SJSA1 (cell line): ENCODE measurements around the gene NRXN3. TPM values are rescaled to one million over a fixed set of nuclear protein-coding genes. Genes with fewer than 3 reads are reported as not detected.

ENCODE experiments used
- DNase-seq, 2 experiments: peaks; one replicate each; pipeline ENCODE4 v3.0.0-alpha.2; 2015 to 2020; ENCODE audit warnings: low spot score in 2 of 2, low read depth in 1 of 2
- H3K27ac ChIP-seq: fragments of 250-450 bp; sonication (Bioruptor Pico); 2 replicates; pipeline ENCODE4 v1.5.1; 2020; ENCODE audit warnings: mild to moderate bottlenecking, moderate library complexity
- H3K27me3 ChIP-seq: fragments of 250-450 bp; sonication (Bioruptor Pico); replicated peaks from 2 replicates; pipeline ENCODE4 v1.5.1; 2020; ENCODE audit warnings: mild to moderate bottlenecking, moderate library complexity
- H3K36me3 ChIP-seq: fragments of 250-450 bp; sonication (Bioruptor Pico); 2 replicates; pipeline ENCODE4 v1.5.1; 2020; ENCODE audit warnings: mild to moderate bottlenecking
- H3K4me1 ChIP-seq: fragments of 250-450 bp; sonication (Bioruptor Pico); replicated peaks from 2 replicates; pipeline ENCODE4 v1.6.1; 2021; ENCODE audit warnings: mild to moderate bottlenecking
- H3K4me3 ChIP-seq: fragments of 250-450 bp; sonication (Bioruptor Pico); 2 replicates; pipeline ENCODE4 v1.5.1; 2020; ENCODE audit warnings: mild to moderate bottlenecking
- H3K9me3 ChIP-seq: fragments of 250-450 bp; sonication (Bioruptor Pico); replicated peaks from 2 replicates; pipeline ENCODE4 v1.5.1; 2020; ENCODE audit warnings: mild to moderate bottlenecking
- total RNA-seq: library from RNA; depleted of rRNA; stranded (reverse); fragments of >200 nt; shearing (Covaris generic); gene quantifications from 2 replicates; pipeline ENCODE4 v1.2.3, GENCODE V29; 2014

The NRXN3 gene
- total RNA-seq, 1 experiment from 2014 or later, result 1.0 TPM

- Histone ChIP-seq H3K4me1 (peaks cover 16% of the 10 kb centered on the region), H3K9me3 (no peaks in the 10 kb centered on the region), H3K4me3 (no peak overlapping the region), H3K27me3 (no peaks in the 10 kb centered on the region), H3K27ac (peak overlapping the region; percentile 66), H3K36me3 (no peaks in the 10 kb centered on the region)
- DNase-seq, result no peak
Measured at GRCh38 chr14:79515158-79515557, 1345.0 kb downstream of the NRXN3 start.

DNA sequence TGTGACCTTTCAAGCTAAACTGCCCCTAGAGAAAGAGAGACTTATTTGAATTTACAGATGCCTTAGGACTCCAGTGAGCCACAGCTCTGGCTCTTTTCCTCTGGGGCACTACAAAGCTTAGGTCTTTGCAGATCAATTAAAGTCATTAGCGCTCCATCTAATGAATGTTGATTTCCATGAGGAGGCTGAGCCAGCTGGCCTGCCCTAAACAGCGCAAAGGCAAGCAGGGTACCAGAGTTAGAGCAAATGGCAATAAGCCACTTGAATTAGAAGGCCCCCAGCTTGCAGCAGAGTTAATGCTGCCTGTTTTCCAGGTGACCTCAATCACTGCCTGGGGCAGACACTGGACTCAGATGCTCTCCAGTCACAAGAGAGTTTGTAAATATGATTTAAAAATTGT lies 1345.8 kb downstream of the NRXN3 start:
- Histone ChIP-seq H3K9me3 (no peaks in the 10 kb centered on the region), H3K27me3 (no peaks in the 10 kb centered on the region), H3K27ac (peak overlapping the region; percentile 66), H3K4me1 (peaks cover 16% of the 10 kb centered on the region), H3K4me3 (no peak overlapping the region), H3K36me3 (no peaks in the 10 kb centered on the region)
- DNase-seq, result no peak

DNA sequence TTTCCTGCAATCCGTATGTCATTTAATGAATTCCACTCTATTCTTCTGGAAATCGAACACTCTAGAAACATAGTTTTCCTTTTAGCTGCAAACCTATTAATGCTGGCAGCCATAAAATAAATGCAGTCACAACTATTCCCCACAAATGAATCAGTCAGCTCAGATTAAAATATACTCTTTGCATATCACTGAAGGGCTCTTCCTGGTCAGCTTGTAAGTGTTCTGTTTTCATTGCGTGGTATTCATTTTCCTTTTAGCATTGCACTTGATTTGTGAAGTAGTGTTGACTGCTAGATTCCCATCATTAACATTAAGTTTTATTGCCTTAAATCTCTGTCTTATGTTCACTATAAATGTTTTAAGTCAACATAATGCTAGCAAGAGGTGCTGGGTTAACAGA lies 1355.2 kb downstream of the NRXN3 start:
- H3K9me3 ChIP-seq, result no peaks in the 10 kb centered on the region
- no peaks in the 10 kb centered on the region for H3K4me1 ChIP-seq
- H3K27me3 ChIP-seq, result no peaks in the 10 kb centered on the region
- H3K36me3 ChIP-seq, result no peaks in the 10 kb centered on the region
- no peak overlapping the region for H3K4me3 ChIP-seq
- H3K27ac ChIP-seq, result no peak overlapping the region
- DNase-seq, result no peak

DNA sequence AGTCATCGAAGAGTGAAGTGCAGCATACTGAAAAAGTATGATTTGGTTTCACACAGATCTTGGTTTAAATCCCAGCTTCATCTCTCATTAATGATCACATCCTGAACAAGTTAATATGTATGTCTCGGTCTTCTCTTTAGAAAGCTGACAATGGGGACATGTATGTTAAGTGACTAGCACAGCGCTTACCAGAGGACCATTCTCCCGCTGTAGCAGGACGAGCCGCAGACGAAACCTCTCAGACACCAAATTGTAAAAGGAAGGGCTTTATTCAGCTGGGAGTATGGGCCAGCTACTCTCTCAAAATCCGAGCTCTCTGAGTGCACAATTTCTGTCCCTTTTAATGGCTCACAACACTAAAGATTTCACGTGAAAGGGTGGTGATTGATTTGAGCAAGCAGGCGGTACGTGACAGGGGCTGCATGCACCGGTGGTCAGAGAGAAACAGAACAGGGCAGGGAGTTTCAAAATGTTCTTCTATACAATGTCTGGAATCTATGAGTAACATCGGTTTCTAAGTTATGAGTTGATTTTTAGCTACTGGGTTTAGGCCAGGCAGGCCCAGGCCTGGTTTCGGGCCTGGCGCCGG lies 1358.7 kb downstream of the NRXN3 start:
- Histone ChIP-seq H3K27ac (no peak overlapping the region), H3K4me1 (no peaks in the 10 kb centered on the region)

GRCh38 chr14:79530555-79530954 lies 1360.4 kb downstream of the NRXN3 start:
- Histone ChIP-seq H3K4me3 (no peak overlapping the region), H3K9me3 (no peaks in the 10 kb centered on the region), H3K27me3 (no peaks in the 10 kb centered on the region), H3K4me1 (no peaks in the 10 kb centered on the region), H3K27ac (no peak overlapping the region), H3K36me3 (no peaks in the 10 kb centered on the region)
- DNase-seq, result no peak

More for the DNA sequence above, 1358.7 kb downstream of the NRXN3 start:
- H3K4me3 ChIP-seq, result no peak overlapping the region
- DNase-seq, result no peak
- H3K9me3 ChIP-seq, result no peaks in the 10 kb centered on the region
- H3K36me3 ChIP-seq, result no peaks in the 10 kb centered on the region
- no peaks in the 10 kb centered on the region for H3K27me3 ChIP-seq

DNA sequence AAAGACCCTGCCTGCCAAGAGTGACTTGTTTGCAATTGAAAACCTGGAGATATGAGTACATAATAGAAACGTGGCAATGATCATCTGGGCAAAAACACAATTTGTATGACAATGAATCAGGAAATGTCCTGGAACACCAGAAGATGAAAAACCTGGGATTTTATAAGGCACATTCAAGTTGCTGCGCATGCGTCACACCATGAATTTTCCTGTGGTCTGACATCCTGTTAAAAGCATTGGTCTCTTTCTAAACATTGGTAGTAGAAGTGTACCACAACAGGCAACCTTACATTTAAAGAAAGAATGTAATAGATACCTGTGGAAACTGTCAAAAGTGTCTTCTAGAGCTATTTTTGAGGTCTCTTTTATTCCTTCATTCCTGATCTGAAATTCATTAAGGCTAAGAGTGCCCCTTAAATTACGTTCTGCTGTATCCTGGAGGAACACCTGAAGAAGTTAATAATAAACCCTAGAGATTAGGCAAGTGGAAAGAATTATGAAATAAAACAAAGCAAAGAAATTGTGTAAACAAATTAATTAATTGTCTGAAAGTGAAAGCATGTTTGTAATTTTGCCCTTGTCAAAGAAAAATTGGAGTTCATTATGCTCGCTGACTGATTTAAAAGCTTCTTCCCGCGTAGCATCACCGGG lies 1364.7 kb downstream of the NRXN3 start:
- Histone ChIP-seq H3K4me1 (no peaks in the 10 kb centered on the region), H3K4me3 (no peak overlapping the region), H3K27ac (no peak overlapping the region), H3K27me3 (no peaks in the 10 kb centered on the region), H3K9me3 (no peaks in the 10 kb centered on the region), H3K36me3 (no peaks in the 10 kb centered on the region)
- no peak for DNase-seq

DNA sequence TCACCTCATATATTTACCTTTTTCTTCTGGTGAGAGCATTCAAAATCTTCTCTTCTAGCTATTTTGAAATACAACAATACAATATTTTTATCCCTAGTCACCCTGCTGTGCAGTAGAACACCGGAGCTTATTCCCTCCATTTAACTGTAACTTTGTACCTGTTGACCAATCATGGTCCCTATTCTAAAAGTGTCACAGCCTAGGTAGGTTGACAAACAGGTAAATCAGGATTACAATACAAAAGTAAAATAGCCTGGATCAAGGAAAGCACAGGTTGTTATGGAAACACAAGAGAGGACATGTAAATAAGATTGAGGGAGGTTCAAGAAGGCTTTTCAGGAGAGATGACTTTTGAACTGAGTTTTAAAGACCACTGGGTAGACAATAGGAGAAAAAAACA lies 1370.2 kb downstream of the NRXN3 start:
- H3K4me3 ChIP-seq, result no peak overlapping the region
- DNase-seq, result no peak
- H3K9me3 ChIP-seq, result no peaks in the 10 kb centered on the region
- H3K27me3 ChIP-seq, result no peaks in the 10 kb centered on the region
- H3K4me1 ChIP-seq, result peaks cover 7% of the 10 kb centered on the region
- H3K36me3 ChIP-seq, result no peaks in the 10 kb centered on the region
- H3K27ac ChIP-seq, result no peak overlapping the region

GRCh38 chr14:79542121-79542520 lies 1371.9 kb downstream of the NRXN3 start:
- H3K9me3 ChIP-seq, result no peaks in the 10 kb centered on the region
- no peak overlapping the region for H3K4me3 ChIP-seq
- no peaks in the 10 kb centered on the region for H3K36me3 ChIP-seq
- DNase-seq, result peak in 1 of 2 experiments; percentile 19
- peaks cover 7% of the 10 kb centered on the region for H3K4me1 ChIP-seq
- no peaks in the 10 kb centered on the region for H3K27me3 ChIP-seq
- H3K27ac ChIP-seq, result no peak overlapping the region

DNA sequence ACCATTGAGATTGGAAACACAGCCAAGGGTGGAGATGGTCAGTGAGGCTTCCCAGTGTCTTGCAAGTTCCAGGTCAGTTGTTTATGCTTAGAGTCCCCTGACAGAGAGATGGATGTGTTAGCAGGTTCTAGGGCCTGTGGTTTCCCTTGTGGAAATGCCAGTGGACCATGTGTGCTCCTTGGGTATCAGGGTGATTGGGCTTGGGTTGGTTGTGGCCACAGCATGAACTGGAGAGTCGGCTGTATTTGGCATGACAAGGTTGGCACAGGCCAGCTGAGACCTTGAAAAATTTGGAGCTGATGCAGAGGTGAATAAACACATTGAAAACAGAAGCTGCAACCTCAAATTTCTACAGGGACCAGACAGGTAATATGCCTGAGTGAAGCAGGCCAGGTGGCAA lies 1373.2 kb downstream of the NRXN3 start:
- Histone ChIP-seq H3K4me1 (peaks cover 7% of the 10 kb centered on the region), H3K27ac (no peak overlapping the region), H3K9me3 (no peaks in the 10 kb centered on the region), H3K4me3 (no peak overlapping the region), H3K36me3 (no peaks in the 10 kb centered on the region), H3K27me3 (no peaks in the 10 kb centered on the region)
- DNase-seq, result no peak

- H3K4me3 ChIP-seq, result no peak overlapping the region
- peaks cover 7% of the 10 kb centered on the region for H3K4me1 ChIP-seq
- no peak for DNase-seq
- no peak overlapping the region for H3K27ac ChIP-seq
- no peaks in the 10 kb centered on the region for H3K27me3 ChIP-seq
- H3K36me3 ChIP-seq, result no peaks in the 10 kb centered on the region
- no peaks in the 10 kb centered on the region for H3K9me3 ChIP-seq
Measured at GRCh38 chr14:79543967-79544697, 1374.0 kb downstream of the NRXN3 start.

DNA sequence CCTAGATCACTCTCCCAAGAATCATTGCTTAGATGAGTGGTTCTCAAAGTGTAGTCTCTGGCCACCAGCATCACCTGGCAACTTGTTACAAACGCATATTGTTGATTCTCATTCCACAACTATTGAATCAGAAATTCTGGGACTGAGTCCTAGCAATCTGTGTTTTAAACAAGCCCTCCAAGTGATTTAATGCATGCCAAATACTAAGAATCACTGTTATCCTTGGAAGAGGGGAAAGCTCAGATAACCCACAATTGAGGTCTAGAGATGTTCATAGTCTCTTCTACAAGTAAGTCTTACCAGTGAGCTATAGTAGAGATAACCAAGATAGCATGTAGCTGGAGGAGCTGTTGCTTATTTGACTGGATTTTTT lies 1374.5 kb downstream of the NRXN3 start:
- H3K27ac ChIP-seq, result no peak overlapping the region
- no peak overlapping the region for H3K4me3 ChIP-seq
- no peaks in the 10 kb centered on the region for H3K9me3 ChIP-seq
- DNase-seq, result no peak
- H3K36me3 ChIP-seq, result no peaks in the 10 kb centered on the region
- no peaks in the 10 kb centered on the region for H3K27me3 ChIP-seq
- peaks cover 7% of the 10 kb centered on the region for H3K4me1 ChIP-seq

GRCh38 chr14:79548836-79549235 lies 1378.7 kb downstream of the NRXN3 start:
- Histone ChIP-seq H3K9me3 (no peaks in the 10 kb centered on the region), H3K4me3 (no peak overlapping the region), H3K36me3 (no peaks in the 10 kb centered on the region), H3K27ac (no peak overlapping the region), H3K4me1 (peaks cover 9% of the 10 kb centered on the region), H3K27me3 (no peaks in the 10 kb centered on the region)
- no peak for DNase-seq

DNA sequence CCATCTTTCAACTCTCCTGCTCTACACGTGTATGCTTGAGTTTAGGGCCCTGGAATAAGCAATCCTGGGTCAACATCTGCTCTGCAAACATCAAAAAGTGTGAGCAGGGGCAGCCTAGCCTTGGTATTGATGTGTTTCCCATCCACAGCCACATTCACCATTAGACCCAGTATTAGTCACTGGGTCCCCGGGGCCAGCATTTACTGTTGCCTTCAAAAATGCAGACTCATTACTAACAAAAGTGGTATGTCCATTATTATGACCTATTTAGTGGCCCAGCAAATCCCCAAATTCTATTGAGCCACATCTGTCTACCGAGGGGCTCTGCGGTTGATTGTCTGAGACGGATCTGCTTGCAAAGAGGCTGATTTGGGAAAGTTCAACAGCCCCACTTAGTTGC lies 1379.3 kb downstream of the NRXN3 start:
- no peak overlapping the region for H3K4me3 ChIP-seq
- DNase-seq, result no peak
- no peak overlapping the region for H3K27ac ChIP-seq

DNA sequence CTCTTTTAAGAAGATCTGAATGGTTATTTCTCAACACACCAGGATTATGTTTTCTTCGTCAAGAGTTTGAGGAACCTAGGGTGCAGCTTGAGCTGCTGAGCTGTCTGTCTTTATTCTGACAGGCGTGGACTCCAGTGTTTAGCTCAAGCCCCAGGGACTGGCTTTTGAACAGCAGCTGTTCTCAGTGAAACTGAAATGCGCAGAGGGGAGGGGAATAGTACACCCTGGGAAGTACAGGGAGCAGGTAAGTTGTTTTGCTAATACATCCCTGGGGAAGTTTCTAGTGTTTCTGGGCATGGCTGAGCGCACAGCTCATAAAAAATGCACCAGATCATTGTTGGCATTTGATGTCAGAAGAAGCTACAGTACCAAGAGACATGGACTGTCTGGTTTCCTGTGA lies 1381.3 kb downstream of the NRXN3 start:
- Histone ChIP-seq H3K27ac (no peak overlapping the region), H3K27me3 (no peaks in the 10 kb centered on the region), H3K9me3 (no peaks in the 10 kb centered on the region), H3K4me3 (no peak overlapping the region), H3K4me1 (peaks cover 9% of the 10 kb centered on the region), H3K36me3 (no peaks in the 10 kb centered on the region)
- DNase-seq, result no peak

More for the DNA sequence above, 1379.3 kb downstream of the NRXN3 start:
- peaks cover 9% of the 10 kb centered on the region for H3K4me1 ChIP-seq
- H3K27me3 ChIP-seq, result no peaks in the 10 kb centered on the region
- H3K9me3 ChIP-seq, result no peaks in the 10 kb centered on the region
- H3K36me3 ChIP-seq, result no peaks in the 10 kb centered on the region
